Peyer's patch (tissue), 4 donors: ENCODE data around the gene OSBPL3. TPM values are rescaled to one million over a fixed set of nuclear protein-coding genes. Genes with fewer than 3 reads are reported as not detected.

Experiments used
- DNase-seq, 3 donors: peaks; one replicate each; pipeline ENCODE4 v3.0.0-alpha.2; 2017 to 2019
- H3K27ac ChIP-seq, 4 donors: fragments of 200-600 bp; sonication (generic); one replicate each; pipeline ENCODE4 v1.5.1; 2016 to 2019
- H3K27me3 ChIP-seq, 2 donors: fragments of 200-600 bp; sonication (generic); one replicate each; pipeline ENCODE4 v1.5.1; 2019
- H3K36me3 ChIP-seq, 3 donors: fragments of 200-600 bp; sonication (generic); one replicate each; pipeline ENCODE4 v1.5.1; 2016 to 2019
- H3K4me1 ChIP-seq, 4 donors: fragments of 200-600 bp; sonication (generic); one replicate each; pipeline ENCODE4 v1.5.1; 2016 to 2019
- H3K4me3 ChIP-seq, 4 donors: fragments of 200-600 bp; sonication (generic); 1 replicate in 3 of 4; 2 replicates in 1 of 4; pipeline ENCODE4 v1.5.1; 2016 to 2019; ENCODE audit warnings: mild to moderate bottlenecking in 1 of 4
- H3K9me3 ChIP-seq, 4 donors: fragments of 200-600 bp; sonication (generic); one replicate each; pipeline ENCODE4 v1.5.1; 2016 to 2019; ENCODE audit warnings: mild to moderate bottlenecking in 1 of 4
- CTCF ChIP-seq, 6 experiments: fragments of 450-650 bp in 4 of 6; fragments of 200-600 bp in 2 of 6; sonication (generic) in 1 of 6; IDR thresholded peaks; one replicate each; pipeline ENCODE4 v1.5.1; 2017 to 2019; ENCODE audit warnings: antibody characterized with exemption in 6 of 6, mild to moderate bottlenecking in 3 of 6, moderate library complexity in 1 of 6
- POLR2A ChIP-seq, 2 donors: fragments of 450-650 bp; IDR thresholded peaks; one replicate each; pipeline ENCODE4 v1.5.1; 2017; ENCODE audit warnings: antibody characterized with exemption in 2 of 2, mild to moderate bottlenecking in 2 of 2, moderate library complexity in 2 of 2
- total RNA-seq, 4 donors: library from RNA; depleted of rRNA; stranded (reverse); fragments of >200 nt; gene quantifications; one replicate each; pipeline ENCODE4 v1.1.0, GENCODE V29; 2016

OSBPL3 gene
- 10 to 100 TPM; 20.1 to 67.7 (median 22.2) TPM for total RNA-seq

GRCh38 chr7:24979863-24980533 lies at the start of gene OSBPL3:
TSS of gene OSBPL3 (minus strand) at chr7:24980178. CDS start at chr7:24892472, 87,706 bp downstream.
- TF ChIP-seq POLR2A (IDR thresholded peaks at IDR 0.05) (peak; percentile 80 to 85), CTCF (IDR thresholded peaks at IDR 0.05) (peak in 1 of 6 experiments; percentile 4)
- DNase-seq, result peak; percentile 95 to 98 (median 98)

GRCh38 chr7:25029075-25029474 lies 49.1 kb upstream of the OSBPL3 start:
- Histone ChIP-seq H3K36me3 (no peaks in the 10 kb centered on the region), H3K4me1 (peaks cover 0 to 4% (median 0%) of the 10 kb centered on the region in 4 donors), H3K27me3 (no peaks in the 10 kb centered on the region), H3K27ac (peak overlapping the region in 3 of 4 donors; percentile 26 to 56 (median 52)), H3K4me3 (no peak overlapping the region), H3K9me3 (no peaks in the 10 kb centered on the region)
- DNase-seq, result no peak
- TF ChIP-seq POLR2A (IDR thresholded peaks at IDR 0.05) (no peak), CTCF (IDR thresholded peaks at IDR 0.05) (no peak)

More at GRCh38 chr7:24979863-24980533, at the start of gene OSBPL3:
- Histone ChIP-seq H3K9me3 (no peaks in the 10 kb centered on the region), H3K4me1 (peaks cover 0 to 18% (median 0%) of the 10 kb centered on the region in 4 donors), H3K27me3 (no peaks in the 10 kb centered on the region), H3K27ac (peak within 1 kb of the TSS; percentile 79 to 94 (median 88)), H3K4me3 (peak within 1 kb of the TSS; percentile 58 to 95 (median 62)), H3K36me3 (no peaks in the 10 kb centered on the region)

GRCh38 chr7:25028370-25029021 lies 48.5 kb upstream of the OSBPL3 start:
- TF ChIP-seq POLR2A (IDR thresholded peaks at IDR 0.05) (no peak), CTCF (IDR thresholded peaks at IDR 0.05) (no peak)
- Histone ChIP-seq H3K36me3 (no peaks in the 10 kb centered on the region), H3K27ac (peak overlapping the region in 3 of 4 donors; percentile 34 to 56 (median 52)), H3K27me3 (no peaks in the 10 kb centered on the region), H3K9me3 (no peaks in the 10 kb centered on the region), H3K4me1 (peaks cover 0 to 4% (median 0%) of the 10 kb centered on the region in 4 donors), H3K4me3 (no peak overlapping the region)
- no peak for DNase-seq

- H3K4me1 ChIP-seq, result peaks cover 0 to 4% (median 0%) of the 10 kb centered on the region in 4 donors
- H3K27me3 ChIP-seq, result no peaks in the 10 kb centered on the region
- no peak for DNase-seq
- H3K27ac ChIP-seq, result no peak overlapping the region
- no peaks in the 10 kb centered on the region for H3K36me3 ChIP-seq
- TF ChIP-seq POLR2A (IDR thresholded peaks at IDR 0.05) (no peak), CTCF (IDR thresholded peaks at IDR 0.05) (no peak)
- H3K9me3 ChIP-seq, result no peaks in the 10 kb centered on the region
- H3K4me3 ChIP-seq, result no peak overlapping the region
These were observed 46.2 kb upstream of the OSBPL3 start for GRCh38 chr7:25026156-25026555.

- H3K9me3 ChIP-seq, result no peaks in the 10 kb centered on the region
- no peak overlapping the region for H3K4me3 ChIP-seq
- no peaks in the 10 kb centered on the region for H3K36me3 ChIP-seq
- TF ChIP-seq POLR2A (IDR thresholded peaks at IDR 0.05) (no peak), CTCF (IDR thresholded peaks at IDR 0.05) (no peak)
- DNase-seq, result no peak
- no peak overlapping the region for H3K27ac ChIP-seq
- peaks cover 0 to 4% (median 0%) of the 10 kb centered on the region in 4 donors for H3K4me1 ChIP-seq
- H3K27me3 ChIP-seq, result no peaks in the 10 kb centered on the region
These were observed 45.3 kb upstream of the OSBPL3 start for GRCh38 chr7:25025218-25025671.
